HepG2 (cell line): ENCODE measurements around the gene TMX3. TPM values are rescaled to one million over a fixed set of nuclear protein-coding genes. Genes with fewer than 3 reads are reported as not detected.

Experiments
- ATAC-seq: fragments of 200-7000 bp; cut with Tn5 transposase; 3 replicates; pipeline ENCODE4 v1.9.1; 2020; ENCODE audit warnings: mild to moderate bottlenecking, moderate library complexity
- BruUV-seq: library from RNA; stranded (reverse); fragments of 400-500 nt; replicated peaks from 2 replicates; lab custom pipeline; 2021; lab: Mats Ljungman, UMichigan
- CTCF ChIA-PET: fragments of 300-600 bp; formaldehyde crosslinking; extraction: SDS; loops from one replicate; lab custom pipeline; 2021; ENCODE audit warnings: low total read pairs, inconsistent platforms, low intra/inter-chr PET ratio; lab: Yijun Ruan, JAX
- POLR2A ChIA-PET: fragments of 350-600 bp; sonication (Branson Sonifier 250); formaldehyde crosslinking; loops from one replicate; lab custom pipeline; 2020; ENCODE audit warnings: antibody characterized with exemption, inconsistent platforms; lab: Yijun Ruan, JAX
- DNase-seq: peaks from one replicate; pipeline ENCODE4 v3.0.0-alpha.2; 2015; ENCODE audit warnings: low spot score
- FAIRE-seq: peaks from 3 replicates; lab custom pipeline; 2011; peaks lifted over from hg19 to GRCh38; lab: Jason Lieb, UNC
- H2AFZ ChIP-seq: one replicate; pipeline ENCODE4 v1.6.1; 2011; ENCODE audit warnings: low read length, inconsistent platforms
- H3K27ac ChIP-seq: fragments of 300-600 bp; 3 replicates; pipeline ENCODE4 v1.8.0; 2011; ENCODE audit warnings: mixed run types, mild to moderate bottlenecking, mixed read lengths, low read length, inconsistent platforms; ENCODE audit not compliant: insufficient read depth; ENCODE audit errors: extremely low read length
- H3K27me3 ChIP-seq, 2 experiments: fragments of 200-600 bp in 1 of 2; 2 replicates in 1 of 2; 3 replicates in 1 of 2; pipeline versions ENCODE4 v1.6.0 to v1.8.0; 2011; ENCODE audit warnings: low read length in 2 of 2, mild to moderate bottlenecking in 2 of 2, moderate library complexity in 2 of 2, inconsistent platforms in 1 of 2; ENCODE audit not compliant: insufficient read depth in 2 of 2, control insufficient read depth in 1 of 2
- H3K36me3 ChIP-seq, 2 experiments: fragments of 200-600 bp in 1 of 2; replicated peaks in 1 of 2; 2 replicates in 1 of 2; 3 replicates in 1 of 2; pipeline versions ENCODE4 v1.5.1 to v1.8.0; 2011; ENCODE audit warnings: low read length in 2 of 2, inconsistent platforms in 1 of 2; ENCODE audit not compliant: insufficient read depth in 2 of 2, control insufficient read depth in 1 of 2
- H3K4me1 ChIP-seq: 2 replicates; pipeline ENCODE4 v1.5.1; 2012; ENCODE audit warnings: low read length, inconsistent platforms; ENCODE audit not compliant: insufficient read depth
- H3K4me2 ChIP-seq: 2 replicates; pipeline ENCODE4 v1.6.0; 2011; ENCODE audit warnings: low read depth, low read length, inconsistent platforms
- H3K4me3 ChIP-seq, 3 experiments: fragments of 200-600 bp in 1 of 3; sonication (generic), shearing (Covaris generic) in 1 of 3; replicated peaks in 1 of 3; 2 replicates each; pipeline ENCODE4 v1.5.1; 2011 to 2016; ENCODE audit warnings: low read length in 3 of 3, inconsistent platforms in 2 of 3, low read depth in 2 of 3, mild to moderate bottlenecking in 2 of 3, control low read depth in 1 of 3, mixed read lengths in 1 of 3; ENCODE audit not compliant: insufficient read depth in 1 of 3
- H3K79me2 ChIP-seq: one replicate; pipeline ENCODE4 v1.6.1; 2011; ENCODE audit warnings: low read length, inconsistent platforms; ENCODE audit not compliant: insufficient read depth
- H3K9ac ChIP-seq: 2 replicates; pipeline ENCODE4 v1.6.0; 2011; ENCODE audit warnings: mild to moderate bottlenecking, low read depth, low read length, inconsistent platforms; ENCODE audit not compliant: insufficient read depth
- H3K9me3 ChIP-seq: 2 replicates; pipeline ENCODE4 v1.5.1; 2012; ENCODE audit warnings: mild to moderate bottlenecking, low read length
- H4K20me1 ChIP-seq: 2 replicates; pipeline ENCODE4 v1.6.0; 2011; ENCODE audit warnings: inconsistent platforms, mild to moderate bottlenecking, low read length, moderate library complexity; ENCODE audit not compliant: insufficient read depth
- KLF15 ChIP-seq: sonication (generic); formaldehyde crosslinking; IDR thresholded peaks from 2 replicates; pipeline ENCODE4 v1.8.1; 2023; ENCODE audit warnings: borderline replicate concordance, mild to moderate bottlenecking, inconsistent platforms, missing genetic modification reagents, mixed read lengths
- PAX8 ChIP-seq: sonication (generic); formaldehyde crosslinking; IDR thresholded peaks from 2 replicates; pipeline ENCODE4 v1.8.0; 2022; ENCODE audit warnings: mild to moderate bottlenecking, missing genetic modification reagents, borderline replicate concordance
- SALL2 ChIP-seq: sonication (generic); formaldehyde crosslinking; IDR thresholded peaks from 2 replicates; pipeline ENCODE4 v1.8.1; 2023; ENCODE audit warnings: mild to moderate bottlenecking, missing genetic modification reagents, inconsistent platforms
- SP1 ChIP-seq, 2 experiments: fragments of 450-650 bp in 1 of 2; sonication (generic) in 1 of 2; formaldehyde crosslinking in 1 of 2; IDR thresholded peaks; 2 replicates each; pipeline versions ENCODE4 v1.4.0 to v1.6.1; 2016 to 2020; ENCODE audit warnings: missing genetic modification reagents in 1 of 2
- TCF7 ChIP-seq: sonication (generic); IDR thresholded peaks from 2 replicates; pipeline ENCODE4 v1.6.1; 2016; ENCODE audit warnings: antibody characterized with exemption, low read depth
- ZBTB20 ChIP-seq: sonication (generic); formaldehyde crosslinking; IDR thresholded peaks from 2 replicates; pipeline ENCODE4 v1.8.1; 2023; ENCODE audit warnings: missing genetic modification reagents, low read depth, mild to moderate bottlenecking, borderline replicate concordance
- ZNF121 ChIP-seq: sonication (generic); formaldehyde crosslinking; IDR thresholded peaks from 2 replicates; pipeline ENCODE4 v1.5.0; 2020; ENCODE audit warnings: mild to moderate bottlenecking, missing genetic modification reagents
- ZNF598 ChIP-seq: sonication (generic); formaldehyde crosslinking; IDR thresholded peaks from 2 replicates; pipeline ENCODE4 v1.5.1; 2020; ENCODE audit warnings: mild to moderate bottlenecking, missing genetic modification reagents, borderline replicate concordance
- ZNF883 ChIP-seq: sonication (generic); formaldehyde crosslinking; IDR thresholded peaks from 2 replicates; pipeline ENCODE4 v1.5.1; 2020; ENCODE audit warnings: mild to moderate bottlenecking, missing genetic modification reagents; ENCODE audit errors: not compliant biosample characterization
- WGBS: methylation state at CpG from one replicate; pipeline ENCODE4 v1.1.6; 2017; ENCODE audit warnings: low lambda C conversion rate; 5-methylcytosine and 5-hydroxymethylcytosine counted together
- in situ Hi-C: cut with HindIII; loops from 2 replicates; pipeline ENCODE4 v1.10.0; 2017; ENCODE audit warnings: low pct_unique_long_range_greater_than_20kb; ENCODE audit not compliant: extremely low pct_ligation_motif_present
- intact Hi-C: fragments of 100-400 bp; cut with micrococcal nuclease; formaldehyde crosslinking; loops from one replicate; pipeline ENCODE4 v1.10.0; 2022; ENCODE audit not compliant: unreplicated experiment
- polyA plus RNA-seq, 8 experiments: library from polyadenylated mRNA; depleted of rRNA in 3 of 8; stranded (reverse) in 7 of 8; unstranded in 1 of 8; fragments of >200 nt; fragmentation: Illumina TruSeq in 4 of 8; extraction: Trizol in 4 of 8; gene quantifications; 2 replicates each; pipeline versions ENCODE4 v1.2.1 to v1.2.3, GENCODE V29; 2011 to 2016; ENCODE audit warnings: low read depth in 4 of 8, missing spikeins in 1 of 8, mixed read lengths in 1 of 8; ENCODE audit not compliant: insufficient read depth in 1 of 8
- total RNA-seq, 5 experiments: library from RNA; depleted of rRNA; stranded (reverse); fragments of >200 nt; fragmentation: Illumina TruSeq; extraction: Trizol; gene quantifications; 2 replicates each; pipeline ENCODE4 v1.2.3, GENCODE V29; 2016; ENCODE audit warnings: low read depth in 1 of 5
- TF ChIP-seq, protein P1 (sequence below): sonication (generic); formaldehyde crosslinking; IDR thresholded peaks from 2 replicates; pipeline ENCODE4 v1.4.0; 2020; ENCODE audit warnings: missing genetic modification reagents
- TF ChIP-seq, protein P2 (sequence below): sonication (generic); formaldehyde crosslinking; conservative IDR thresholded peaks from 2 replicates; pipeline ENCODE4 v1.8.1; 2023; ENCODE audit warnings: missing genetic modification reagents
- TF ChIP-seq, protein P3 (sequence below): sonication (generic); formaldehyde crosslinking; conservative IDR thresholded peaks from 2 replicates; pipeline ENCODE4 v1.5.0; 2020; ENCODE audit warnings: missing genetic modification reagents
- TF ChIP-seq, protein P4 (sequence below): sonication (generic); formaldehyde crosslinking; IDR thresholded peaks from 2 replicates; pipeline ENCODE4 v1.4.0; 2020; ENCODE audit warnings: missing genetic modification reagents, borderline replicate concordance

Gene TMX3
- total and polyA plus RNA-seq, 2 of the 13 experiments (the other 11 are each of a cell fraction or from before 2014, with no cell fraction given), result 12.9 to 25.0 TPM

DNA sequence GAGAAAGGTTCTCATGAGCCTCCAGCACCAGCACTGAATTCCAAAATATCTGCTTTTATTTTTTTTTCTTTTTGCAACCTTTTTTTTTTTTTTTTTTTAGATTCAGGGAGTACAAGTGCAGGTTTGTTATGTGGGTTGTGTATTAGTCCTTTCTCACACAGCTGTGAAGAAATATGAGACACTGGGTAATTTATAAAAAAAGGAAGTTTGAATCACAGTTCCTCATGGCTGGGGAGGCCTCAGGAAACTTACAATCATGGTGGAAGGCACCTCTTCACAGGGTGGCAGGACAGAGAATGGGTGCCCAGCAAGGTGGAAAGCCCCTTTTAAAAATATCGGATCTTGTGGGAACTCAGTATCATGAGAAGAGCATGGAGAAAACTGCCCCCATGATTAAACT lies 7.9 kb upstream of the TMX3 start:
- no peak overlapping the region for H3K4me3 ChIP-seq
- DNase-seq (no peak), ATAC-seq (no peak), FAIRE-seq (no peak)
- H3K79me2 ChIP-seq, result no peaks in the 10 kb centered on the region
- no peak overlapping the region for H3K27ac ChIP-seq
- intact Hi-C loops (no loop called here), in situ Hi-C loops (no loop called here)
- CTCF ChIA-PET, result no interaction called here
- no peaks in the 10 kb centered on the region for H3K27me3 ChIP-seq
- POLR2A ChIA-PET, result no interaction called here
- WGBS, result 90% methylated on average over 1 of the region's 1 CpG
- H3K9ac ChIP-seq, result no peak overlapping the region
- no peaks in the 10 kb centered on the region for H4K20me1 ChIP-seq
- no peak overlapping the region for H3K4me2 ChIP-seq
- no peaks in the 10 kb centered on the region for H3K4me1 ChIP-seq
- H2AFZ ChIP-seq, result no peak overlapping the region
- no TSS peak for BruUV-seq
- H3K36me3 ChIP-seq, result no peaks in the 10 kb centered on the region
- H3K9me3 ChIP-seq, result no peaks in the 10 kb centered on the region
- TF ChIP-seq ZNF598 (no peak), ZNF883 (no peak), ZNF121 (no peak), TCF7 (no peak), ZBTB20 (CRISPR knock-in tag) (no peak), KLF15 (CRISPR knock-in tag) (no peak), SALL2 (CRISPR knock-in tag) (no peak), PAX8 (CRISPR knock-in tag) (no peak), SP1 (IDR thresholded peaks at IDR 0.05) (no peak), SP1 (CRISPR knock-in tag; IDR thresholded peaks at IDR 0.05) (no peak)
- TF ChIP-seq, protein P1, sequence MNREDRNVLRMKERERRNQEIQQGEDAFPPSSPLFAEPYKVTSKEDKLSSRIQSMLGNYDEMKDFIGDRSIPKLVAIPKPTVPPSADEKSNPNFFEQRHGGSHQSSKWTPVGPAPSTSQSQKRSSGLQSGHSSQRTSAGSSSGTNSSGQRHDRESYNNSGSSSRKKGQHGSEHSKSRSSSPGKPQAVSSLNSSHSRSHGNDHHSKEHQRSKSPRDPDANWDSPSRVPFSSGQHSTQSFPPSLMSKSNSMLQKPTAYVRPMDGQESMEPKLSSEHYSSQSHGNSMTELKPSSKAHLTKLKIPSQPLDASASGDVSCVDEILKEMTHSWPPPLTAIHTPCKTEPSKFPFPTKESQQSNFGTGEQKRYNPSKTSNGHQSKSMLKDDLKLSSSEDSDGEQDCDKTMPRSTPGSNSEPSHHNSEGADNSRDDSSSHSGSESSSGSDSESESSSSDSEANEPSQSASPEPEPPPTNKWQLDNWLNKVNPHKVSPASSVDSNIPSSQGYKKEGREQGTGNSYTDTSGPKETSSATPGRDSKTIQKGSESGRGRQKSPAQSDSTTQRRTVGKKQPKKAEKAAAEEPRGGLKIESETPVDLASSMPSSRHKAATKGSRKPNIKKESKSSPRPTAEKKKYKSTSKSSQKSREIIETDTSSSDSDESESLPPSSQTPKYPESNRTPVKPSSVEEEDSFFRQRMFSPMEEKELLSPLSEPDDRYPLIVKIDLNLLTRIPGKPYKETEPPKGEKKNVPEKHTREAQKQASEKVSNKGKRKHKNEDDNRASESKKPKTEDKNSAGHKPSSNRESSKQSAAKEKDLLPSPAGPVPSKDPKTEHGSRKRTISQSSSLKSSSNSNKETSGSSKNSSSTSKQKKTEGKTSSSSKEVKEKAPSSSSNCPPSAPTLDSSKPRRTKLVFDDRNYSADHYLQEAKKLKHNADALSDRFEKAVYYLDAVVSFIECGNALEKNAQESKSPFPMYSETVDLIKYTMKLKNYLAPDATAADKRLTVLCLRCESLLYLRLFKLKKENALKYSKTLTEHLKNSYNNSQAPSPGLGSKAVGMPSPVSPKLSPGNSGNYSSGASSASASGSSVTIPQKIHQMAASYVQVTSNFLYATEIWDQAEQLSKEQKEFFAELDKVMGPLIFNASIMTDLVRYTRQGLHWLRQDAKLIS, result no peak
- TF ChIP-seq, protein P2, sequence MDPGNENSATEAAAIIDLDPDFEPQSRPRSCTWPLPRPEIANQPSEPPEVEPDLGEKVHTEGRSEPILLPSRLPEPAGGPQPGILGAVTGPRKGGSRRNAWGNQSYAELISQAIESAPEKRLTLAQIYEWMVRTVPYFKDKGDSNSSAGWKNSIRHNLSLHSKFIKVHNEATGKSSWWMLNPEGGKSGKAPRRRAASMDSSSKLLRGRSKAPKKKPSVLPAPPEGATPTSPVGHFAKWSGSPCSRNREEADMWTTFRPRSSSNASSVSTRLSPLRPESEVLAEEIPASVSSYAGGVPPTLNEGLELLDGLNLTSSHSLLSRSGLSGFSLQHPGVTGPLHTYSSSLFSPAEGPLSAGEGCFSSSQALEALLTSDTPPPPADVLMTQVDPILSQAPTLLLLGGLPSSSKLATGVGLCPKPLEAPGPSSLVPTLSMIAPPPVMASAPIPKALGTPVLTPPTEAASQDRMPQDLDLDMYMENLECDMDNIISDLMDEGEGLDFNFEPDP (CRISPR knock-in tag), result no peak
- TF ChIP-seq, protein P3, sequence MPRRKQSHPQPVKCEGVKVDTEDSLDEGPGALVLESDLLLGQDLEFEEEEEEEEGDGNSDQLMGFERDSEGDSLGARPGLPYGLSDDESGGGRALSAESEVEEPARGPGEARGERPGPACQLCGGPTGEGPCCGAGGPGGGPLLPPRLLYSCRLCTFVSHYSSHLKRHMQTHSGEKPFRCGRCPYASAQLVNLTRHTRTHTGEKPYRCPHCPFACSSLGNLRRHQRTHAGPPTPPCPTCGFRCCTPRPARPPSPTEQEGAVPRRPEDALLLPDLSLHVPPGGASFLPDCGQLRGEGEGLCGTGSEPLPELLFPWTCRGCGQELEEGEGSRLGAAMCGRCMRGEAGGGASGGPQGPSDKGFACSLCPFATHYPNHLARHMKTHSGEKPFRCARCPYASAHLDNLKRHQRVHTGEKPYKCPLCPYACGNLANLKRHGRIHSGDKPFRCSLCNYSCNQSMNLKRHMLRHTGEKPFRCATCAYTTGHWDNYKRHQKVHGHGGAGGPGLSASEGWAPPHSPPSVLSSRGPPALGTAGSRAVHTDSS (CRISPR knock-in tag), result no peak
- TF ChIP-seq, protein P4, sequence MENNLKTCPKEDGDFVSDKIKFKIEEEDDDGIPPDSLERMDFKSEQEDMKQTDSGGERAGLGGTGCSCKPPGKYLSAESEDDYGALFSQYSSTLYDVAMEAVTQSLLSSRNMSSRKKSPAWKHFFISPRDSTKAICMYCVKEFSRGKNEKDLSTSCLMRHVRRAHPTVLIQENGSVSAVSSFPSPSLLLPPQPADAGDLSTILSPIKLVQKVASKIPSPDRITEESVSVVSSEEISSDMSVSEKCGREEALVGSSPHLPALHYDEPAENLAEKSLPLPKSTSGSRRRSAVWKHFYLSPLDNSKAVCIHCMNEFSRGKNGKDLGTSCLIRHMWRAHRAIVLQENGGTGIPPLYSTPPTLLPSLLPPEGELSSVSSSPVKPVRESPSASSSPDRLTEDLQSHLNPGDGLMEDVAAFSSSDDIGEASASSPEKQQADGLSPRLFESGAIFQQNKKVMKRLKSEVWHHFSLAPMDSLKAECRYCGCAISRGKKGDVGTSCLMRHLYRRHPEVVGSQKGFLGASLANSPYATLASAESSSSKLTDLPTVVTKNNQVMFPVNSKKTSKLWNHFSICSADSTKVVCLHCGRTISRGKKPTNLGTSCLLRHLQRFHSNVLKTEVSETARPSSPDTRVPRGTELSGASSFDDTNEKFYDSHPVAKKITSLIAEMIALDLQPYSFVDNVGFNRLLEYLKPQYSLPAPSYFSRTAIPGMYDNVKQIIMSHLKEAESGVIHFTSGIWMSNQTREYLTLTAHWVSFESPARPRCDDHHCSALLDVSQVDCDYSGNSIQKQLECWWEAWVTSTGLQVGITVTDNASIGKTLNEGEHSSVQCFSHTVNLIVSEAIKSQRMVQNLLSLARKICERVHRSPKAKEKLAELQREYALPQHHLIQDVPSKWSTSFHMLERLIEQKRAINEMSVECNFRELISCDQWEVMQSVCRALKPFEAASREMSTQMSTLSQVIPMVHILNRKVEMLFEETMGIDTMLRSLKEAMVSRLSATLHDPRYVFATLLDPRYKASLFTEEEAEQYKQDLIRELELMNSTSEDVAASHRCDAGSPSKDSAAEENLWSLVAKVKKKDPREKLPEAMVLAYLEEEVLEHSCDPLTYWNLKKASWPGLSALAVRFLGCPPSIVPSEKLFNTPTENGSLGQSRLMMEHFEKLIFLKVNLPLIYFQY (CRISPR knock-in tag), result no peak
